Measurements from ENCODE around the gene MORC1. TPM values are rescaled to one million over a fixed set of nuclear protein-coding genes. Genes with fewer than 3 reads are reported as not detected.

The MORC1 gene
- polyA plus RNA-seq, 2 of the 4 experiments (the other 2 are of a cell fraction): not detected

GRCh38 chr3:109073116-109073515 is 44.8 kb downstream of the MORC1 start:
- 6% methylated on average over 1 of the region's 1 CpG for WGBS (ENCODE audit: missing lambda C conversion rate)
- Histone ChIP-seq H3K4me1 (no peaks in the 10 kb centered on the region), H3K4me3 (no peak overlapping the region), H3K27ac (no peak overlapping the region), H3K4me2 (no peak overlapping the region), H3K9me3 (no peaks in the 10 kb centered on the region)
- ATAC-seq: no peak
- ChIA-PET CTCF (no interaction called here), POLR2A (no interaction called here)
- no peak for DNase-seq (ENCODE audit: low read depth in 1 of 2, low spot score in 1 of 2)
- TF ChIP-seq HOXA7 (CRISPR knock-in tag; IDR thresholded peaks at IDR 0.05) (no peak), PHF8 (IDR thresholded peaks at IDR 0.05; ENCODE audit: borderline replicate concordance, low read depth) (no peak), ZNF302 (CRISPR knock-in tag; IDR thresholded peaks at IDR 0.05) (no peak), RCOR1 (IDR thresholded peaks at IDR 0.05; ENCODE audit: low read depth, low read length) (no peak), HES2 (IDR thresholded peaks at IDR 0.05) (no peak), FOXS1 (CRISPR knock-in tag; IDR thresholded peaks at IDR 0.05) (no peak), ZSCAN20 (CRISPR knock-in tag; IDR thresholded peaks at IDR 0.05) (no peak), CEBPB (IDR thresholded peaks at IDR 0.05) (no peak), SREBF2 (IDR thresholded peaks at IDR 0.05) (no peak), RFX5 (IDR thresholded peaks at IDR 0.05) (no peak), USF2 (IDR thresholded peaks at IDR 0.05) (no peak), TFCP2L1 (CRISPR knock-in tag; IDR thresholded peaks at IDR 0.05) (no peak), CTCF (IDR thresholded peaks at IDR 0.05) (no peak), BCL3 (IDR thresholded peaks at IDR 0.05) (no peak), RARB (CRISPR knock-in tag; IDR thresholded peaks at IDR 0.05) (no peak), CBX8 (IDR thresholded peaks at IDR 0.05) (no peak), CHD2 (IDR thresholded peaks at IDR 0.05; ENCODE audit: low read length, partially characterized antibody) (no peak), HOXB13 (CRISPR knock-in tag; IDR thresholded peaks at IDR 0.05; ENCODE audit: low read depth) (no peak), GATA3 (IDR thresholded peaks at IDR 0.05; ENCODE audit: borderline replicate concordance) (no peak), CHD4 (IDR thresholded peaks at IDR 0.05; ENCODE audit: borderline replicate concordance) (no peak)
- no peak for FAIRE-seq

GRCh38 chr3:109072194-109072593 is 45.7 kb downstream of the MORC1 start:
- no peaks in the 10 kb centered on the region for H3K4me1 ChIP-seq
- ATAC-seq: no peak
- no peaks in the 10 kb centered on the region for H3K9me3 ChIP-seq
- WGBS (ENCODE audit: missing lambda C conversion rate): 62% methylated on average over 7 of the region's 7 CpGs
- no peak overlapping the region for H3K4me3 ChIP-seq
- no peak for TF ChIP-seq CHD4 (IDR thresholded peaks at IDR 0.05; ENCODE audit: borderline replicate concordance)
- TF ChIP-seq MAZ (IDR thresholded peaks at IDR 0.05; ENCODE audit: borderline replicate concordance, low read depth, low read length): no peak
- TF ChIP-seq HOXA7 (CRISPR knock-in tag; IDR thresholded peaks at IDR 0.05): no peak
- TF ChIP-seq EHF (CRISPR knock-in tag; IDR thresholded peaks at IDR 0.05): no peak
- no peak for TF ChIP-seq PHF8 (IDR thresholded peaks at IDR 0.05; ENCODE audit: borderline replicate concordance, low read depth)
- TF ChIP-seq ZC3H11A (IDR thresholded peaks at IDR 0.05): no peak
- no peak for TF ChIP-seq CBX8 (IDR thresholded peaks at IDR 0.05)
- no peak for TF ChIP-seq CBX2 (IDR thresholded peaks at IDR 0.05; ENCODE audit: borderline replicate concordance, low read depth)
- TF ChIP-seq FOSL2 (IDR thresholded peaks at IDR 0.05): no peak
- no peak for TF ChIP-seq FOSL2 (CRISPR knock-in tag; IDR thresholded peaks at IDR 0.05)
- no peak for TF ChIP-seq EP300 (IDR thresholded peaks at IDR 0.05)
- no peak for TF ChIP-seq FOXS1 (CRISPR knock-in tag; IDR thresholded peaks at IDR 0.05)
- no peak for TF ChIP-seq EHMT2 (IDR thresholded peaks at IDR 0.05; ENCODE audit: low read depth)
- no peak for TF ChIP-seq HMGXB4 (CRISPR knock-in tag; IDR thresholded peaks at IDR 0.05; ENCODE audit: borderline replicate concordance)
- no peak for TF ChIP-seq CTCF (IDR thresholded peaks at IDR 0.05)
- no peak for TF ChIP-seq POLR2AphosphoS2 (conservative IDR thresholded peaks at IDR 0.05; ENCODE audit: low read length)
- no peak for TF ChIP-seq TP53 (CRISPR knock-in tag; IDR thresholded peaks at IDR 0.05)
- no peak for TF ChIP-seq MAX (IDR thresholded peaks at IDR 0.05)
- FAIRE-seq: no peak
- no peak overlapping the region for H3K4me2 ChIP-seq
- ChIA-PET CTCF (no interaction called here), POLR2A (no interaction called here)
- DNase-seq (ENCODE audit: low read depth in 1 of 2, low spot score in 1 of 2): no peak
- H3K27ac ChIP-seq: no peak overlapping the region

All from A549 (cell line).